ENCODE measurements around the gene NUDT3.

Gene NUDT3

DNA sequence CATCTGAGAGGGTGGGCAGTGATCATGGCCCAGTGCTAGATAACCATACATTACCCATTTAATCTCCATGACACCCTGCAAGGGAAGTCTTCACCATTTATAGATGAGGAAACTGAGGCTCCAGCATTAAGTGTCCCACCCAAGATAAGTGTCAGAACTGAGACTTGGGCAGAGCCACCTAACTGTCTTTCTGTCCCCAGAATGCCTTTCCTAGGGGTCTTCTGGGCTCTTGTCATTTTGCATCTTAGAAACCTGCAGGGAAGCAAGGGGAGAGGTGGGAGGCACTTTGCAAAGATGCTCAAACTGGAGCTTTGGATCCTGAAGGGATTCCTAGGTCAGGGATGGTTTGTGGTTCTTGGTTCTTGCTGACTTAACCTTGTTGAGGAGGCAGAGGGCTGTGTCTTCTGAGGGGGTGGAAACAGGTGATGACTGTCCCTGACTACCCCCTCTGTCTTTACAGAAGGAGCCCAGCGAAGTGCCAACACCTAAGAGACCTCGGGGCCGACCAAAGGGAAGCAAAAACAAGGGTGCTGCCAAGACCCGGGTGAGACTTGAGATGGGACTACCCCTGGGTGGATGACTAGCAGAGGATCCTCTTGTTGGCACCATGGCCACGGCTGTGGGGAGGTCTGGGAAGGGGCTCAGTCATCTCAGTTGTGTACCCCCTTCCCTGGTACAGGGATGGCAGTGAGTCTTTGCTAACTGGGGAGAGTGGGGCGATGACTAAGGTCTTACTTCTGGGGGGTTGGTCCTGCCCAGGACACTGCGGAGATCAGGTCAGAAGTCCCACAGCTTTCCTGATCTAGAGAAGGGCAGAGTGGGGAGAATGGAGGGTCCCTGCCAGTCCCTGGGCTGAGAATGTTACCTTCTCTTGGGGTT is 150.0 kb downstream of the NUDT3 start:
- no peaks in the 10 kb centered on the region for H3K27me3 Mint-ChIP-seq (ENCODE audit: low read depth)
- H3K4me3 Mint-ChIP-seq = no peak overlapping the region
- H3K9me3 Mint-ChIP-seq = no peaks in the 10 kb centered on the region
- H3K27ac Mint-ChIP-seq = peak overlapping the region; percentile 65
- H3K4me1 Mint-ChIP-seq (ENCODE audit: low read depth) = peaks cover 56% of the 10 kb centered on the region
- peaks cover 52% of the 10 kb centered on the region for H3K36me3 Mint-ChIP-seq (ENCODE audit: low read depth)
- no peak for DNase-seq (ENCODE audit: low spot score)

DNA sequence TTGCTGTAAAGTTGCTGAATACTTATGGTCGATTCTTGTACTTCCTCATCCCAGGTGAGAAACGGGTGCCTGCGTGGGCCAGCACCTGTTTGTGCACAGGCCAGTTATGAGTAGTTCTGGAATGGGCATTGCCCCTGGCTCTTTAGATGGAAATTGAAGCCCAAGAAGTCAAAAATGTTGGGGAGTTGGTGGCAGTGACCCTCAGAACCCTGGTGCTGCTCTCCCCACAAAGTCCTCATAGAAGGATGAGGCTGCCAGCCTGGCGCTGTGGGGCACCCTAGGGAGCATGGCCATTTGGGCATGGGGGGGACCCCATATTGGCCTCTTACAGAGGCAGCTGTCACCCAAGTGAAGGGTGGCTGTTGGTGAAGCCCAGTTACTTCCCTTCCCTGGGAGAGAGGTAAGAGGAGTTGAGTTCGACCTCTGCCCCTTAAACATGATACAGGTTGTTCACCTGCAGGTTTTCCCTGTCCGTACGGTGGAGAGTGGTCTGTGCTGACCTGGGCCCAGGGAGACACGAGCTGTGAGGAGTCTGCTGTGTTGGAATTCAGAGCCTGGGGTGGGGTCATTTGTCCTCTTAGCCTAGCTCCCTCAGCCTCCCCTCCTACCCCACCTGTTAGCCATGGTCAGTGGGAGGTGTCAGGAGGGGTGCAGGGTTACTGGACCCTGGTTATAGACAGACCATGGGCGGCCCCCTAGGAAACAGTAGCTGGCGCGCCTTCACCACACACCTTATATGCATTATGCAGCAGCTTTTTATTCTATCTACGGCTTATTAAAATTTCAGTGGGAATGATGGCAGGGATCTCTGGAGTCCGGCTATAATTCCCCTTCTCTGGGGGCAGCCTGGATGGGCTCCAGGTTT is 150.9 kb downstream of the NUDT3 start:
- H3K4me3 Mint-ChIP-seq = no peak overlapping the region
- H3K36me3 Mint-ChIP-seq (ENCODE audit: low read depth) = peaks cover 52% of the 10 kb centered on the region
- H3K27me3 Mint-ChIP-seq (ENCODE audit: low read depth) = no peaks in the 10 kb centered on the region
- peaks cover 52% of the 10 kb centered on the region for H3K4me1 Mint-ChIP-seq (ENCODE audit: low read depth)
- no peaks in the 10 kb centered on the region for H3K9me3 Mint-ChIP-seq
- peak overlapping the region; percentile 41 for H3K27ac Mint-ChIP-seq
- DNase-seq (ENCODE audit: low spot score) = no peak

DNA sequence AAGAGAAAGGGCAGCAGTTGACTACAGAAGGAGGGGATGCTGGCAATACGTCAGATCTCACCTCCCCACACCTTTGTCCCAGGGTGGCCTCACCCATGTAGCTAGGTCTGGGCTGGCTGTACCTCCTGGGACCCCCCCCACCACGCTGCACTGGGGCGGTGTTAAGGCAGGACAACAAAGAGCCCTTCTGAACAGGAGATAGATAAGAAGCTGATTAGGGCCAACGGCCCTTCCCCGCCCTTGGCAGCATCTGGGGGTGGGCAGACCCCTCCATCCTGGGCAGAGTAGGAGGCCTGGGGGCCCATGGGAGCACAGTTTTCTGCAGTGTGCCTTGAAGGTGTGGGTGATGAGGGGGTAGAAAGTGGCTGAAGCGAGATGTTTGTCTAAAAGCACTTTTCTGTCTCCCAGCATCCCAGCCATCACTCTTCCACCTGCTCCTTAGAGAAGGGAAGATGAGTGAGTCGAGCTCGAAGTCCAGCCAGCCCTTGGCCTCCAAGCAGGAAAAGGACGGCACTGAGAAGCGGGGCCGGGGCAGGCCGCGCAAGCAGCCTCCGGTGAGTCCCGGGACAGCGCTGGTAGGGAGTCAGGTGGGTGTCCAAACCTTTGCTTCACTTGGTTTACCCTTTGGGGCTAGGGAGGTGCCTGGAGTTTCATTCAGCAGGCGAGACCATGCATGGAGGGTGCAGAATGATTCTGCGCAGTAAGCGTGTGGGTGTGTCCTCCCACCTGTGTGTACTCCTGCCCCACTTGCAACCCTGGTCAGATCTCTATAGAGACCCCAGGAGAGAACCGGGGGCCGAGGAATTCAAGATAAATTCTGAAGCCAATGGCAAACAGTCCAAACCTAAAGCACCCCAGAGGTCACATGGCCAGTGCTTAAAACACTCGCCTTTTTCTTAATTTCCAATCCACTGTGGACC is 151.9 kb downstream of the NUDT3 start:
- peaks cover 50% of the 10 kb centered on the region for H3K36me3 Mint-ChIP-seq (ENCODE audit: low read depth)
- peak overlapping the region; percentile 21 for H3K4me3 Mint-ChIP-seq
- H3K4me1 Mint-ChIP-seq (ENCODE audit: low read depth) = peaks cover 53% of the 10 kb centered on the region
- H3K27ac Mint-ChIP-seq = peak overlapping the region; percentile 36
- H3K9me3 Mint-ChIP-seq = no peaks in the 10 kb centered on the region
- no peaks in the 10 kb centered on the region for H3K27me3 Mint-ChIP-seq (ENCODE audit: low read depth)
- no peak for DNase-seq (ENCODE audit: low spot score)

DNA sequence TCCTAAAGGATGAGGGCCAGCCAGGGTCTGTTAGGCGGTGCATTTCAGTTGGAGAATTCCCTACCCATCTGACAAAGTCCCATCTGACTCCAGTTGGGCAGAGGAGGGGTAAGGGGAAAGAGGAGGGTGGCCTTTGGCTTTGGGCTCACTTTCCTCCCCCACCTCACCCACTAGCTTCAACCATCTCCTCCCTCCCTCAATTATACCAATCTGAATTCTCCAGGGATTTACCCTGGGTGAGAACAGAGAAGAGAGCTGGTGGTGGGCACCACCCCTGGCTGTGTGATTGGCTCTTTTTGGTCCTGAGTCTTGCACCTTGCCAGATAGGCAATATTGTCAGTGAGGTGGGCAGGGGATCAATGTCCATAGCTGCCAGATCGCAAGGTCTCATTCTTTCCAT is 152.6 kb downstream of the NUDT3 start:
- peaks cover 53% of the 10 kb centered on the region for H3K4me1 Mint-ChIP-seq (ENCODE audit: low read depth)
- H3K27me3 Mint-ChIP-seq (ENCODE audit: low read depth) = no peaks in the 10 kb centered on the region
- peaks cover 44% of the 10 kb centered on the region for H3K36me3 Mint-ChIP-seq (ENCODE audit: low read depth)
- no peak for DNase-seq (ENCODE audit: low spot score)
- H3K27ac Mint-ChIP-seq = peak overlapping the region; percentile 36
- no peaks in the 10 kb centered on the region for H3K9me3 Mint-ChIP-seq
- H3K4me3 Mint-ChIP-seq = no peak overlapping the region

DNA sequence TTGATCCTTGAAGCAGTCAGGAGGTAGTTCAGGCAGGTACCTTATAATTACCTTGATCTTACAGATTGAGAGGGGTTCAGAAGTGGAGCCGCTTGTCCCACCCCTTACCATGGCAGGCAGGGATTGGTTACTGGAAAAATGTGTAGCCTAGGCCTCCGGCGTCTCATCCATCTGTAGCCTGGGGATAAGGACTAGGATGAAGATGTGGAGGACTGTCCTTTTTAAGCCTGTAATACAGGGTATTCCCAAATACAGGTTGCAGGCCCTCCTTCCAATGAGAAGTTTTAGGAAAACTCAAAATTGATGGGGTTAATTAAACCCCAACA is 153.0 kb downstream of the NUDT3 start:
- H3K27me3 Mint-ChIP-seq (ENCODE audit: low read depth) = no peaks in the 10 kb centered on the region
- DNase-seq (ENCODE audit: low spot score) = no peak
- peak overlapping the region; percentile 91 for H3K4me3 Mint-ChIP-seq
- peaks cover 44% of the 10 kb centered on the region for H3K36me3 Mint-ChIP-seq (ENCODE audit: low read depth)
- H3K4me1 Mint-ChIP-seq (ENCODE audit: low read depth) = peaks cover 53% of the 10 kb centered on the region
- H3K9me3 Mint-ChIP-seq = no peaks in the 10 kb centered on the region
- peak overlapping the region; percentile 89 for H3K27ac Mint-ChIP-seq

GRCh38 chr6:34238585-34239499 is 153.6 kb downstream of the NUDT3 start:
- H3K4me1 Mint-ChIP-seq (ENCODE audit: low read depth) = peaks cover 55% of the 10 kb centered on the region
- peak overlapping the region; percentile 89 for H3K27ac Mint-ChIP-seq
- H3K36me3 Mint-ChIP-seq (ENCODE audit: low read depth) = peaks cover 44% of the 10 kb centered on the region
- no peaks in the 10 kb centered on the region for H3K27me3 Mint-ChIP-seq (ENCODE audit: low read depth)
- no peaks in the 10 kb centered on the region for H3K9me3 Mint-ChIP-seq
- H3K4me3 Mint-ChIP-seq = peak overlapping the region; percentile 91
- no peak for DNase-seq (ENCODE audit: low spot score)

DNA sequence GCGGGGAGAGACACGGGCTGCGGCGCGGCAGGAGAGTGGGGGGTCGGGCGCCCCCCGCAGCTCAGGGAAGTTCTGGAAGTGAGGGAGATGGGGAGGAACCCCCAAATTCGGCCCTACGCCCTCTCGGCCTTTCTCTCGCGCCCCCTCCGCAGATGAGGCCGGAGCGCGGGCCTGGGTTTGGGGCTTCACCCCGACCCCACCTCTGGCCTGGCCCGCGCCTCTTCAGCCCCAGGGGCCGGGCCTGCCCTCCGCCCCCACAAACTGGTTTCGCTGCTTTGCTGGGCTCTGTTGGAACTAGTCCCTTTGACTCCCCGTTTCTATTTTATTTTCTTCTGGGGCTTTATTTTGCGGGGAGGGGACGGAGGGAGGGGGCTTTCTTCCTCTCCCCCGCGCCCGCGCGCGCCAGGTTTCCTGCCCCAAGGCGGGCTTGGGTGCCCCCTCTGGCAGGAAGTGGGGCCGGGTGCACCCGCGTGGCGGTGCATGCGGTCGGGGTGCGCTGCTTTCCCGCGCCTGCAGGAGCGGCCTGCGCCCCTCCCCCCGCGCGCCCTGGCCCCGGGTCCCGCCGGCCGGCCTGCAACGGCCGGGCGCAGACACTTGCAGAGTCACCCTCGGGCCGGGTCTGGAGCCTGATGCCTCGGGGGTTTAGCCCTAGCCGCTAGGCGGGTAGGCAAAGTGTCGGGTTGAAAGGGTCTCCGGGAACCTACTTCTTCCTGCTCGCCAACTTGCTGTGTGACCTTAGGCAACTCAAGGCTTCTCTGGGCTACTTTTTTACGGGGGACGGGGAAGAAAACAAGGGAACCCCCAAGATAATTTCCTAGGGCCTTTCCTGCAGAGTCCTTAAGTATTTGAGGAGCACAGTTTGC is 154.5 kb downstream of the NUDT3 start:
- DNase-seq (ENCODE audit: low spot score) = peak; percentile 77
- Mint-ChIP-seq H3K36me3 (ENCODE audit: low read depth) (peaks cover 36% of the 10 kb centered on the region), H3K4me1 (ENCODE audit: low read depth) (peaks cover 47% of the 10 kb centered on the region)

DNA sequence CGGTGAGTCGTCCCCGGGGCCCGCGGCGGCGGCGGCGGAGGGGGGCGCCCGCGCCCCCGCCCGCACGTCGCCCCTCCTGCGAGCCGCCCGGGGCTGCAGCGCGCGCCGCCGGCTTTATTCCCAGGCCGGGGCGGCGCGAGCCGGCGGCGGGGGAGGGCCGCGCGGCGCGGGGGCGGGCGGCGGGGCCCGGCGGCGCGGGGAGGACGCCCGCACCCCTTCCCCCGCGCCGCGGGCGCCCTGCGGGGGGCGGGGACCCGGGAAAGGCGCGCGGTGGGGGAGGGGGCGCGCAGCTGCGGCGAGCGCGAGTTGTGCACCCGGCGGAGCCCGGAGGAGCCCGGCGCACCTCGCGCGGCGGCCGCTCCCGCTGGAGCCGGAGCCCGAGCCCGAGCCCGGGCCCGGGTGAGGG is 155.2 kb downstream of the NUDT3 start:
- peak; percentile 32 for DNase-seq (ENCODE audit: low spot score)
- H3K9me3 Mint-ChIP-seq = no peaks in the 10 kb centered on the region
- H3K36me3 Mint-ChIP-seq (ENCODE audit: low read depth) = peaks cover 30% of the 10 kb centered on the region
- no peaks in the 10 kb centered on the region for H3K27me3 Mint-ChIP-seq (ENCODE audit: low read depth)
- no peak overlapping the region for H3K27ac Mint-ChIP-seq
- H3K4me1 Mint-ChIP-seq (ENCODE audit: low read depth) = peaks cover 42% of the 10 kb centered on the region
- no peak overlapping the region for H3K4me3 Mint-ChIP-seq

More for the DNA sequence above, 154.5 kb downstream of the NUDT3 start:
- peak overlapping the region; percentile 96 for H3K27ac Mint-ChIP-seq
- peak overlapping the region; percentile 91 for H3K4me3 Mint-ChIP-seq
- no peaks in the 10 kb centered on the region for H3K9me3 Mint-ChIP-seq
- no peaks in the 10 kb centered on the region for H3K27me3 Mint-ChIP-seq (ENCODE audit: low read depth)

- H3K36me3 Mint-ChIP-seq (ENCODE audit: low read depth) = peaks cover 27% of the 10 kb centered on the region
- H3K9me3 Mint-ChIP-seq = no peaks in the 10 kb centered on the region
- H3K27me3 Mint-ChIP-seq (ENCODE audit: low read depth) = no peaks in the 10 kb centered on the region
- peaks cover 35% of the 10 kb centered on the region for H3K4me1 Mint-ChIP-seq (ENCODE audit: low read depth)
- H3K27ac Mint-ChIP-seq = peak within 1 kb of the TSS; percentile 96
- peak; percentile 86 for DNase-seq (ENCODE audit: low spot score)
- peak within 1 kb of the TSS; percentile 90 for H3K4me3 Mint-ChIP-seq
Measured at GRCh38 chr6:34236443-34237315, 155.8 kb downstream of the NUDT3 start, which contains the start of gene HMGA1. TSS of gene HMGA1 (plus strand) at chr6:34236873. CDS start at chr6:34240781, 3,908 bp downstream.

GRCh38 chr6:34236131-34236442 is 156.4 kb downstream of the NUDT3 start:
- no peak for DNase-seq (ENCODE audit: low spot score)
- Mint-ChIP-seq H3K36me3 (ENCODE audit: low read depth) (peaks cover 21% of the 10 kb centered on the region), H3K27me3 (ENCODE audit: low read depth) (no peaks in the 10 kb centered on the region), H3K4me1 (ENCODE audit: low read depth) (peaks cover 30% of the 10 kb centered on the region), H3K9me3 (no peaks in the 10 kb centered on the region), H3K4me3 (peak overlapping the region; percentile 90), H3K27ac (peak overlapping the region; percentile 96)

DNA sequence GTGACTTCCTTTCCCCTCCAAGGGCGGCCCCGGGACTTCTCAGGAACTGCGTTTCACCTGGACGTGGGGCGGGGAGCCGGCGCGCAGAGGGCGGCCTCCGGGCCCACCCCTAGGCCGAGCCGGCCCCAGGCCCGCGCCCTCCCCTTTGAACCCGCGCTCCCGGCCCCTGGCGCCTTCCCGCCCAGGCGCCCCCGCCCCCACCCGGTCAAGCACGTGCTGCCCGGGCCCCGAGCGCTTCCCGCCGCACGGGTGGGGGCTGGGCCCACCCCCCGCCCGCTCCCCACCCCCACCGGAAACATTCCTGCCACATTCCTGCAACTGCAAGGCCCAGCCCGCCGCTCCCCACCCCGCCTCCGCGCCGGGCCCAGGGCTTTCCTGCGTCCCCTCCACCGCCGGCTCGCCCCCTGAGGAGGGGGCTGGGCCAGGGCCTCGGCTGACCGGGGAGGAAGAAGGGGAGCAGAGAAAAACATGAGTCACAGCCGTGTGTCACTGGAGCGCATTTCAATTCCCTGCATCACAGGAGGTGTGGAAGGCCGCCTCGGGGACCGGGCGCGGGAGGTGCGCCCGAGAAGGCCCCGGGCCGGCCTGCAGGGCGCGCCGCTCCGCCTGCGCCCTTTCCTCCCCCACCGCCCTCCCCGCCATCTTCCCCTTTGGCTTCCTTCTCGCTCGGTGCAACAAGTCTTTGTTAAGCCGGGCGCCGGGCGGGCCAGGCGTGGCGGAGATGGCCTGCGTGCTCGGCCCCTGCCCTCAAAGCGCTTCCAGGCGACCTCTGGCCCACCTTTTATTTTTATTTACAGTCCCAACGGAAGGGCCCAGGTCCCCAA is 156.9 kb downstream of the NUDT3 start:
- Mint-ChIP-seq H3K27me3 (ENCODE audit: low read depth) (no peaks in the 10 kb centered on the region), H3K4me3 (peak overlapping the region; percentile 90), H3K4me1 (ENCODE audit: low read depth) (peaks cover 30% of the 10 kb centered on the region), H3K9me3 (no peaks in the 10 kb centered on the region), H3K36me3 (ENCODE audit: low read depth) (peaks cover 16% of the 10 kb centered on the region), H3K27ac (peak overlapping the region; percentile 96)
- DNase-seq (ENCODE audit: low spot score) = peak; percentile 75
